Trophoblast cell (in vitro differentiated cells and primary cell): Measurements from ENCODE around the gene REC114.
"Not testable (repeated sequence)": the region's sequence is repeated elsewhere in the genome, so short reads cannot be mapped to it uniquely, and the experiment has no call there.

Experiments
- DNase-seq, 2 donors: peaks; one replicate each; pipeline ENCODE4 v3.0.0-alpha.2; 2016
- H2AFZ ChIP-seq: 2 replicates; pipeline ENCODE4 v1.6.1; 2013; ENCODE audit warnings: low read length, moderate library complexity, mild to moderate bottlenecking; ENCODE audit not compliant: insufficient read depth, poor library complexity
- H2AK5ac ChIP-seq: 2 replicates; pipeline ENCODE4 v1.6.1; 2013; ENCODE audit warnings: mild to moderate bottlenecking, low read length
- H2BK120ac ChIP-seq: 2 replicates; pipeline ENCODE4 v1.6.1; 2013; ENCODE audit warnings: low read length, mild to moderate bottlenecking, moderate library complexity; ENCODE audit not compliant: insufficient read depth, poor library complexity
- H2BK12ac ChIP-seq: 2 replicates; pipeline ENCODE4 v1.6.1; 2013; ENCODE audit warnings: mild to moderate bottlenecking, low read length, moderate library complexity
- H2BK5ac ChIP-seq: 2 replicates; pipeline ENCODE4 v1.6.1; 2013; ENCODE audit warnings: low read length, low read depth, moderate library complexity, mild to moderate bottlenecking; ENCODE audit not compliant: poor library complexity
- H3K14ac ChIP-seq: 2 replicates; pipeline ENCODE4 v1.6.1; 2013; ENCODE audit warnings: mild to moderate bottlenecking, low read length
- H3K18ac ChIP-seq: 2 replicates; pipeline ENCODE4 v1.6.1; 2013; ENCODE audit warnings: mild to moderate bottlenecking, low read length
- H3K23ac ChIP-seq: 2 replicates; pipeline ENCODE4 v1.6.1; 2013; ENCODE audit warnings: low read length
- H3K27ac ChIP-seq: 2 replicates; pipeline ENCODE4 v1.5.1; 2013; ENCODE audit warnings: low read depth, mild to moderate bottlenecking, inconsistent platforms, low read length, moderate library complexity
- H3K27me3 ChIP-seq: 2 replicates; pipeline ENCODE4 v1.6.1; 2013; ENCODE audit warnings: inconsistent platforms, mild to moderate bottlenecking, low read length, moderate library complexity; ENCODE audit not compliant: insufficient read depth
- H3K36me3 ChIP-seq, 2 experiments: 1 replicate in 1 of 2; 2 replicates in 1 of 2; pipeline ENCODE4 v1.6.1; 2013; ENCODE audit warnings: low read length in 2 of 2, mild to moderate bottlenecking in 2 of 2, moderate library complexity in 1 of 2; ENCODE audit not compliant: insufficient read depth in 2 of 2, control insufficient read depth in 1 of 2
- H3K4ac ChIP-seq: 2 replicates; pipeline ENCODE4 v1.6.1; 2013; ENCODE audit warnings: low read depth, mild to moderate bottlenecking, low read length, moderate library complexity
- H3K4me1 ChIP-seq, 2 experiments: 1 replicate in 1 of 2; 2 replicates in 1 of 2; pipeline ENCODE4 v1.6.1; 2013; ENCODE audit warnings: low read length in 2 of 2, mild to moderate bottlenecking in 2 of 2, moderate library complexity in 1 of 2; ENCODE audit not compliant: insufficient read depth in 2 of 2, control insufficient read depth in 1 of 2
- H3K4me2 ChIP-seq: 2 replicates; pipeline ENCODE4 v1.6.1; 2013; ENCODE audit warnings: inconsistent platforms, mild to moderate bottlenecking, low read length, moderate library complexity
- H3K4me3 ChIP-seq: 2 replicates; pipeline ENCODE4 v1.5.1; 2013; ENCODE audit warnings: mild to moderate bottlenecking, low read depth, low read length, inconsistent platforms
- H3K79me1 ChIP-seq: one replicate; pipeline ENCODE4 v1.6.1; 2013; ENCODE audit warnings: low read length
- H3K79me2 ChIP-seq: 2 replicates; pipeline ENCODE4 v1.6.1; 2013; ENCODE audit warnings: low read length, mild to moderate bottlenecking; ENCODE audit not compliant: control insufficient read depth, insufficient read depth, poor library complexity
- H3K9ac ChIP-seq: 2 replicates; pipeline ENCODE4 v1.6.1; 2013; ENCODE audit warnings: mild to moderate bottlenecking, low read length
- H3K9me3 ChIP-seq: 2 replicates; pipeline ENCODE4 v1.6.1; 2013; ENCODE audit warnings: low read depth, mild to moderate bottlenecking, control low read depth, inconsistent platforms, low read length; ENCODE audit not compliant: insufficient read depth
- H4K12ac ChIP-seq: 2 replicates; pipeline ENCODE4 v1.6.1; 2013; ENCODE audit warnings: low read depth, mild to moderate bottlenecking, low read length, moderate library complexity
- H4K8ac ChIP-seq: 2 replicates; pipeline ENCODE4 v1.6.1; 2013; ENCODE audit warnings: low read depth, mild to moderate bottlenecking, low read length, moderate library complexity
- H4K91ac ChIP-seq: one replicate; pipeline ENCODE4 v1.6.1; 2013; ENCODE audit warnings: low read depth, mild to moderate bottlenecking, low read length, moderate library complexity
- WGBS: extraction: QIAGEN DNeasy Blood & Tissue Kit; methylation state at CpG from one replicate; pipeline ENCODE4 v1.1.7; 2013; ENCODE audit warnings: missing lambda C conversion rate; ENCODE audit not compliant: insufficient read length, insufficient coverage; ENCODE audit errors: extremely low coverage; 5-methylcytosine and 5-hydroxymethylcytosine counted together

Gene REC114

GRCh38 chr15:73483053-73483452, 40.1 kb downstream of the REC114 start:
- DNase-seq: no peak
- H3K9me3 ChIP-seq: no peaks in the 10 kb centered on the region
- H2AFZ ChIP-seq: no peak overlapping the region
- no peaks in the 10 kb centered on the region for H3K79me1 ChIP-seq
- no peak overlapping the region for H2BK12ac ChIP-seq
- H3K23ac ChIP-seq: no peak overlapping the region
- H3K18ac ChIP-seq: no peak overlapping the region
- no peak overlapping the region for H2BK5ac ChIP-seq
- H2AK5ac ChIP-seq: no peak overlapping the region
- H4K8ac ChIP-seq: no peak overlapping the region
- no peaks in the 10 kb centered on the region for H3K27me3 ChIP-seq
- no peaks in the 10 kb centered on the region for H3K36me3 ChIP-seq
- H3K4ac ChIP-seq: no peak overlapping the region
- H3K4me1 ChIP-seq: no peaks in the 10 kb centered on the region
- no peak overlapping the region for H2BK120ac ChIP-seq
- WGBS: no CpG with 5 or more reads among the region's 4 CpGs
- no peaks in the 10 kb centered on the region for H3K79me2 ChIP-seq
- H3K4me3 ChIP-seq: no peak overlapping the region
- no peak overlapping the region for H3K9ac ChIP-seq
- no peak overlapping the region for H3K4me2 ChIP-seq
- no peak overlapping the region for H3K27ac ChIP-seq
- H4K12ac ChIP-seq: no peak overlapping the region
- no peak overlapping the region for H4K91ac ChIP-seq
- H3K14ac ChIP-seq: no peak overlapping the region

DNA sequence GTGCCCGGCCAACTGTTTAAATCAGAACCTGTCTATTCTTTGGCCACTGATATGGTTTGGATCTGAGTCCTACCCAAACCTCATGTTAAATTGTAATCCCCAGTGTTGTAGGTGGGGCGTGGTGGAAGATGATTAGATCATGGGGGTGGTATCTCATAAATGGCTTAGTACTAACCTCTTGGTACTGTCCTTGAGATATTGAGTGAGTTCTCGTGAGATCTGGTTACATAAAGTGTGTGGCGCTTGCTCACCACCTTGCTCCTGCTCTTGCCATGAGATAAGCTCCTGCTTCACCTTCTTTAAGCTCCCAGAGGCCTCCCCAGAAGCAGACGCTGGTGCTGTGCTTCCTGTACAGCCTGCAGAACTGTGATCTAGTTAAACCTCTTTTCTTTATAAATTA, 42.4 kb downstream of the REC114 start:
- Histone ChIP-seq H3K4me2 (no peak overlapping the region), H3K4ac (no peak overlapping the region), H3K23ac (no peak overlapping the region), H3K36me3 (no peaks in the 10 kb centered on the region), H3K4me1 (no peaks in the 10 kb centered on the region), H3K79me2 (no peaks in the 10 kb centered on the region), H2BK120ac (no peak overlapping the region), H4K8ac (no peak overlapping the region), H3K79me1 (no peaks in the 10 kb centered on the region), H3K9me3 (no peaks in the 10 kb centered on the region), H3K14ac (no peak overlapping the region), H2BK12ac (no peak overlapping the region), H3K27me3 (no peaks in the 10 kb centered on the region), H3K18ac (no peak overlapping the region), H2AFZ (no peak overlapping the region), H3K9ac (no peak overlapping the region), H2BK5ac (no peak overlapping the region), H3K27ac (no peak overlapping the region), H3K4me3 (no peak overlapping the region), H2AK5ac (no peak overlapping the region), H4K91ac (no peak overlapping the region), H4K12ac (no peak overlapping the region)
- DNase-seq: no peak
- no CpG with 5 or more reads among the region's 5 CpGs for WGBS

DNA sequence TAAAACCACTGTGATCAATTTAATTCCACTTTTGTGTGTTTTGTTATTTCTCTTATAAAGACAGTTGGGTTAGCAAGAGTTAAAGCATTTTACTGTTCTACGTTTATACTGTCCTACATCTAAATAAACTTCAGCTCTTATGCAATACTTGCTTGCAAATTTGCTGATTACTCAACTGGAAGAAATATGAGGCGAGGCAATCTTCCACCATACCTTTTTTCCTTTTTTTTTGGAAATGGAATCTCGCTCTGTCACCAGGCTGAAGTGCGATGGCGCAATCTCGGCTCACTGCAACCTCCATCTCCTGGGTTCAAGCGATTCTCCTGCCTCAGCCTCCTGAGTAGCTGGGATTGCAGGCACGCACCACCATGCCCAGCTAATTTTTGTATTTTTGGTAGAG, 42.9 kb downstream of the REC114 start:
- H3K14ac ChIP-seq, H2AK5ac ChIP-seq, H3K79me2 ChIP-seq, H3K23ac ChIP-seq, H3K4me2 ChIP-seq, H3K36me3 ChIP-seq, H3K79me1 ChIP-seq, H2BK5ac ChIP-seq, H2BK12ac ChIP-seq, H3K9ac ChIP-seq, H3K18ac ChIP-seq, H3K4me1 ChIP-seq, H2BK120ac ChIP-seq, H3K27me3 ChIP-seq, H3K27ac ChIP-seq, H3K9me3 ChIP-seq, H3K4me3 ChIP-seq, H4K91ac ChIP-seq, H4K8ac ChIP-seq, H4K12ac ChIP-seq, H2AFZ ChIP-seq, H3K4ac ChIP-seq: not testable (repeated sequence)
- DNase-seq: peak; percentile 58 to 94
- WGBS: no CpG with 5 or more reads among the region's 8 CpGs

- Histone ChIP-seq H3K4ac (no peak overlapping the region), H4K91ac (no peak overlapping the region), H3K79me1 (no peaks in the 10 kb centered on the region), H2BK120ac (no peak overlapping the region), H2BK5ac (no peak overlapping the region), H2BK12ac (no peak overlapping the region), H3K23ac (no peak overlapping the region), H3K27me3 (no peaks in the 10 kb centered on the region), H4K12ac (no peak overlapping the region), H3K27ac (no peak overlapping the region), H4K8ac (no peak overlapping the region), H3K4me2 (no peak overlapping the region), H2AK5ac (no peak overlapping the region), H3K18ac (no peak overlapping the region), H3K9ac (no peak overlapping the region), H3K36me3 (no peaks in the 10 kb centered on the region), H3K4me1 (no peaks in the 10 kb centered on the region), H2AFZ (no peak overlapping the region), H3K9me3 (no peaks in the 10 kb centered on the region), H3K4me3 (no peak overlapping the region), H3K14ac (no peak overlapping the region), H3K79me2 (no peaks in the 10 kb centered on the region)
- no peak for DNase-seq
- no CpG with 5 or more reads among the region's 1 CpG for WGBS
Observed at GRCh38 chr15:73488698-73489097, 45.7 kb downstream of the REC114 start.
